HG02943 (cell line): Measurements from ENCODE around the gene JMJD4.

Experiments used
- ATAC-seq: cut with Tn5 transposase; IDR thresholded peaks from one replicate; pipeline ENCODE4 v1.9.1; 2021; ENCODE audit warnings: mild to moderate bottlenecking, low read depth, moderate library complexity; ENCODE audit not compliant: unreplicated experiment

The JMJD4 gene

DNA sequence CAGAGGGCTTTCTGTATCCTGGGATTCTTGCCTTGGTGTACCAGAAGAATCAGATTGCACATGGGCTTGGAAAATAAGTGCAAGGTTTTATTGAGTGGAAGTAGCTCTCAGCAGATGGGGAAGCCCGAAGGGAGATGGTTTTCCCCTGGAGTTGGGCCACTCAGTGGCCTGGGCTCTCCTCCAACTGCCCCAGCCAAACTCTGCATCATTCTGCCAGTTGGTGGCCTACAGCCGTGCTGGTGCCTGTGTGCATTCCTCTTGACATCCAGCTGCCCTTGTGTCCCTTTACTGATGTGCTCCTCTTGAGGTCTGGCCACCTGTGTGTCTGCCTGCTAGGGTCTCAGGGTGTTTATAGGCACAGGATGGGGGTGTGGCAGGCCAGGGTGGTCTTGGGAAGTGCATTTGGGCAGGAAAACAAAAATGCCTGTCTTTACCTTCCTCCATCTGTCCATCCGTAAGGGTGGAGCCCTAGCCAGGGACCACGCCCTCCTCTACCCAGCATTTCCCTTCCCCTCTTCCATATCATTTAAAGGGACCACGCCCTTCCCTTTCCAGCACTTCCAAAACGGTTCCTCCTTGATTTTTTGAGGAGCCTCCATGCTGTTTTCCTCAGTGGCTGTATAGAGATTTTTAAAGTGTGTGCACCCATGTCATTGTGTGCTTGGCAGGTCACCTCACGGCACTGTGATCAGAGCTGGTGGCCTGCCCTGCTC is 19.1 kb upstream of the JMJD4 start:
- no peak for ATAC-seq

DNA sequence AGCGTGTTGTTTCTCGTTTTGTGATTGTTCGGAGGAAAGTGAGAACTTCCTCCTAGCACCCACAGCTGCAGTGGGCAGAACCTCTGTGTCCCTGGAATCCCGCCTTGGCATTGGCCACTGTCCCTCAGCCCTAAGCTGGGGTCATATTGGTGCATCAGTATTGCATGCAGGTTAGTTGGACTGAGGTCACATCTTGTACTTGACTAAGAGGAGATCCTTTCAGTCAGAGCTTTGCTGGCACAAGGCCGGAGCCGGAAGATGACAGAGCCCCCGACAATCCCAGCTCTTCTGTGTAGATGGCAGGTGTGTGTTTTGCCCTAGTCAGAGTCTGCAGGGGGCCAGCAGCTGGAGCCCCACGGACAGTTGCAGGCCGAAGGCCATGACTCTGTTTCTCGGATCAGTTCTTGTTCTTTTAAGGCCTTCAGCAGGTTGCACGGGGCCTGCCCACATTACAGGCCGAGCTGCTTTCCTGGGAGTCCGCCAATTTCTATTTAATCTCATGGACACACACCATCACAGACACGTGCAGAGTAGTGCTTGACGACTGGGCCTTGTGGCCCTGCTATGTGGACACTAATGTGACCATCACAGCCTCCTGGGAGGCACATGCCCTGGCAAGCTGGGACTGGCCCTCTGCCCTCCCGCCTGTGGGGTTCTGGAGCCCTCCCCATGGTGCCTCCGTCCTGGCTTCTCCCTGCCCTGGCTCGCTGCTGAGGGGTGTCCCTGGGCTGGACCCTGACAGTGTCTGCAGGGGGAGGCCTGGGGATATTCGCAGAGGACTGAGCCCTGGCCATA is 15.0 kb upstream of the JMJD4 start:
- ATAC-seq: no peak

DNA sequence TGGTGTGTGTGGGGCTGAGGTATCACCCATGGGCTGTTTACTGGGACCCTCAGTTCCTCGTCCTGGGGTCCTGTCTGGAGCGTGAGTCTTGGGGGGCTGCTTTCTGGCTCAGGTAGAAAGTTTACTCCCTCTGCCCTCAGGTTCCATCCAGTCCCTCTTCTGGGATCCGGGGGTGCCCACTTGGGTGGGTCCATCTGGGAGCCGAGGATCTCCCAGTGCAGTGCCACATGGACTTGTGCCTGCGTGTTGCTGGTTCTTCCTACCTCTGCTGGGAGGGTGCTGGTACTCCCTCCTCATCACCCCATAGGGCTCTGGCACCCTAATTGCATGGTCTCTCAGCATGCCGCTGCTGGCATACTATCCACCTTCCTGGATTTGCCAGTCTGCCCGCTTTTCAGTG is 14.1 kb upstream of the JMJD4 start:
- no peak for ATAC-seq

DNA sequence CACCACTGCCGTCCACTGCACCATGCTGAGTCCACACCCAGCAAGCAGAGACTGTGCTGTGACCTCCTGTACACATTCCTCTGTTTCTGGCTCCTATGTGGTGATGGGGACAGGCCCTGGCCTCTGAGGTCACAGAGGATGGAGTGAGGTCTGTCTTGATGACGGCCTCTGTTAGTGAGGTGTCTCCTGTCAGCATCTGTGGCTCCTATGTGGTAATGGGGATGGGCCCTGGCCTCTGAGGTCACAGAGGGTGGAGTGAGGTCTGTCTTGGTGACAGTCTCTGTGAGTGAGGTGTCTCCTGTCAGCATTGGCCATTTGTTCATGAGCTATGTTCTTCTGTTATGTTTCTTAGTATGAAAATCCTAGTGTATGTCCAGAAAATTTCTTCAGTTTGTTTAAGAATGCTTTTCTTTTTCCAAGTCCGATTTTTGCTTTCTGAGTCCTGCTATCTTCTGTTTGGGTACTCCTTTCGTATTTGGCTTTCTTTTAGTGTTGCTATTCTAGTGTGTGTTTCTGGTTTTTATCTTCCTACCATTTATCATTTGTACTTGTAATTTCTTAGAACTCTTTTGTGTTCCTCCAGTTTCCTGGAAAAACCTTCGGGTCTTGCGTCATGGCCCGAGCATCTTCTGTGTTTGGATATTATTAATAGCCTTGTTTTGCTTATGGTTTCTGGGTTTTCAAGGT is 13.5 kb upstream of the JMJD4 start:
- no peak for ATAC-seq

DNA sequence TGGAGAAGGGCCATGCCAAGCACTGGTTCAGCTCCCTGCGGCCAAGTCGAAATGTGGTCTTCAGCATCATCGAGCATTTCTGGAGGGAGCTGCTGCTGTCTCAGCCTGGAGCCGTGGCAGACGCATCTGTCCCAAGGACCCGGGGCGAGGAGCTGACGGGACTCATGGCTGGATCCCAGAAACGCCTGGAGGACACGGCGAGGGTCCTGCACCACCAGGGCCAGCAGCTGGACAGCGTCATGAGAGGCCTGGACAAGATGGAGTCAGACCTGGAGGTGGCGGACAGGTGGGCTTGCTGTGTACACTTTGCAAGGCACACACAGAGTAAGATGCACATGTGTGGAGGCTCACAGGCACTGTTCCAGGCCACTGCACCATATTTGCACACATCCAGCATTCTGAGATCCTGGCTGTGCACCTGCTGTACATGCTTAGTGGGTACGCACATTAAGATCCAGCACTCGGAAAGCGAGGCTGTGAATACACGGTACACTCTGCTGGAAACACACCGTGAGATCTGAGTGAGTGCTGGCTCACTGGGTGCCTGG is 12.9 kb upstream of the JMJD4 start:
- no peak for ATAC-seq

DNA sequence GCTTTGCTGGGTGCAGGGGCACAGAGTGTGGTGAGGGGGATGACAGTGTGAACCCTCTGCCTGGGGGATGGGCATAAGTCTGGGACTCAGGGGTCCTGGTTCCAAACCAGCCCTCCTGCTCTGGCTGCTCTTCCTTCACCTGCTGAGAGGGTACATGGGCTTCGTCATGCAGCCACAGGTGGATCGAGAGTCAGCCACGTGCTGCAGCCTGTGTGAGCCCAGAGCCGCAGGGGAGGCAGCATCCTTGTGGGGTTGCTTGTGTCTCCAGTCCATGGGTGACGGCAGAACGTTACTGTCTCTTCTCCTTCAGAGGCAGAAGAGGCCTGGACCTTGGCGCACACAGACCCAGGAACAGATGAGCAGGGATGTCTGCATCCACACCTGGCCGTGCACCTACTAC is 12.3 kb upstream of the JMJD4 start:
- no peak for ATAC-seq

DNA sequence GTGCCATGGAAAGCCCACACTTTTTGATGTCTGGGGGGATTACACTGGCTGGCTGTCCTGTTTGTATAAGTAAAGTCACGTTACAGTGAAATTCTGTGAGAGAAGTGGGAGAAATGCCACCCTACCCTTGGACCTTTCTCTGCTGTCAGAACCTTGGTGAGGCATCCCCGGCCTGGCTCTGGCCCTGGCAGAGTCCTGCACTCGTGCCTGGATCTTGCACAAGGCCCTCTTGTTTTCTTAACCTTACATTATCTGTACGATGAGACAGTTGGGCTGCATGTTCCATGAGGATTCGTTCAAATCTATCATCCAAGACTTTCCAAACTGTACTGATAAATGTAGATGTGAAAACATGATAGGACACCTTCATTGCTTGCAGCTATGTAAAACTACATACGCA is 11.6 kb upstream of the JMJD4 start:
- no peak for ATAC-seq

DNA sequence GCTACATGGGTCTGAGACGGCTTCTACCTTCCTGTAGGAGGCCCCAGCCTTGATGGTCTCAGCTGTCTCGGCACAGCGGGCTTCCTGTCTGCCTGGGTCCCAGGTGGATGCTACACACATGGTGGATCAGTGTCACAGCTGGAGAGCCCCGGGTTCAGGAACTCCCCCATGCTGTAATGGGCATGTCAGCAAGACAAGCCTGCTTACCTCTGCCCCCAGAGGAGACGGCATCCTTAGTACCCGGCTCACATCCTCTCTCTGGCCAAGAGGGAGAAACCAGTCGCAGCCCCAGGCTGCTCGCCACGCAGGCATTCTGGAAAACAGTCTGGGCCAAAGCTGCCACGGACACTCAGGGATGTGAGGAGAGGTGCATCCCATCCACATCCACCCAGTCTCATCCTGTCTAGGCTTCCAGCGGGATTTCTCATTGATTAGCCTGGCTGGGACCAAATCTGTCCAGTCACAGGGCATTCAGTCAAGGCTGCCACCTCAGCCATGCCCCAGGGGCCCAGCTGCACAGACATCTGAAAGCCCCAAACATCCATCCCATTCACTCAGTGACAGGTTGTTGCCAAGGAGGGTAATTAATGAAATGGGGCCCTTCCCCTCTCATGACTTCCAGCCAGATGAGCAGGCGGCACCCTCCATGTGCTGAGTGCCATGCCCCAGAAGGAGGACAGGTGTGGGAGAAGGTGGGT is 10.6 kb upstream of the JMJD4 start:
- no peak for ATAC-seq

DNA sequence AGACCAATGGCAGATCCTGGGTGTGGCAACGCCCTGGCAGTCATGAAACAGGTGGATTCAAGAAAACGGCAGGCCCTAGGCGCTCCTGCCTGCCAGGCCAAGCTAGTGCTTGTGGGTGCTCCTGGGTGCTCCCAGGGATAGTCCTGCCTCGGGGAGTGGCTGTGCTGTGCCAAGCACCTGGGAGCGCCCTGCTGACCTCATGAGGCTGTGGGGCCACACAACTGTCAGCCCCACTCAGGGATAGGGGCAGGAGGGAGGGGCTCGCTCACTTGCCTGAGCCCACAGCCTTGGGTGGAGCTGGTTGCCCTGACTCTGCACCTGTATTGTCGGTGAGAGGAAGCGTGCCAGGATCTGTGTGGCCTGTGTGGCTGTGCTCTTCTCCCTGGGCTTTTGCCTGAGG is 9.6 kb upstream of the JMJD4 start:
- no peak for ATAC-seq

DNA sequence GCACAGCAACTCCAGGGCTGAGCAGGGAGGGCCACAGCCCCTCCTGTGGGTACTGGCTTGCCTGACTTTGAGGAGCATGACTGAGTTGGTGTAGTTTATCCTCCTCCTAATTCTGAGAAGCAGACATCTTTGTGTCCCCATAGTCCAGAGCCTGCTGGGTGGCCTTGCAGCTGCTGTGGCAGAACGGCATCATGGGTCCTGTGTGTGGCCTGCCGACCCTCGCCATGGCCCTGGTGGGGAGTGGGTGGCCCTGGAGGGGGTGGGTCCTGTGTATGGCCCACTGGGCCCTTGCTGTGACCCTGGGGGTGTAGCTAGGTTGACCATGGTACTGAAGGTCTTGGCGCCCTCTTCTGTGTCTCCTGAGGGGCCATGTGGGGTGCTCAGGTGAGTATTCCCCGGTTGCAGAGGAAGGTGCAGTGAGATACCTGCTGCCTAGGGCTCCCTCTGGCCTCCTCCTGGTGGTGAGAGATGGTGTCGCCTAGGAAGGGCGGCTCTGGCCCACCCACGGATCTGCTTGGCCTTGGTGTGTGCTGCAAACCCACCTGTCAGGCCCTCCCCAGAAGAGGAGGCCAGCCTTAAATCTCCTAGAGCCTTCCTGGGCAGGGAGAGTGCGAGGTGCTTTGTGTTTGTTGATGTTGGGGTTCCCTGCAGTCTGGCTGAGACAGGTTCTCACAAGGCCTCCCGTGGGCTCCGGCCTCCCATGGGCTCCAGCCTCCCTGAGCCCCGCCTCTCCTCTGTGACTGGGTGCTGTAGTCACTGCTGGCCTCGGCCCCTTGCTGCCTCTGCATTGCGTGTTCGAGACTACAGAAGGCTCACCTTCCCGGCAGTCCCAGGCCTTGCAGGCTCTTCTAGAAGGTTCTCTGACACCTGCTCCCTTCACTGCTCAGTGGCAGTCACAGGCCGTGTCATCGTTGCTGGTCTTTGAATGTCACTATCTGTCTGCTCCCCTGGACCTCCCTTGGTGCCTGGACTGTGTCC is 7.9 kb upstream of the JMJD4 start:
- no peak for ATAC-seq

DNA sequence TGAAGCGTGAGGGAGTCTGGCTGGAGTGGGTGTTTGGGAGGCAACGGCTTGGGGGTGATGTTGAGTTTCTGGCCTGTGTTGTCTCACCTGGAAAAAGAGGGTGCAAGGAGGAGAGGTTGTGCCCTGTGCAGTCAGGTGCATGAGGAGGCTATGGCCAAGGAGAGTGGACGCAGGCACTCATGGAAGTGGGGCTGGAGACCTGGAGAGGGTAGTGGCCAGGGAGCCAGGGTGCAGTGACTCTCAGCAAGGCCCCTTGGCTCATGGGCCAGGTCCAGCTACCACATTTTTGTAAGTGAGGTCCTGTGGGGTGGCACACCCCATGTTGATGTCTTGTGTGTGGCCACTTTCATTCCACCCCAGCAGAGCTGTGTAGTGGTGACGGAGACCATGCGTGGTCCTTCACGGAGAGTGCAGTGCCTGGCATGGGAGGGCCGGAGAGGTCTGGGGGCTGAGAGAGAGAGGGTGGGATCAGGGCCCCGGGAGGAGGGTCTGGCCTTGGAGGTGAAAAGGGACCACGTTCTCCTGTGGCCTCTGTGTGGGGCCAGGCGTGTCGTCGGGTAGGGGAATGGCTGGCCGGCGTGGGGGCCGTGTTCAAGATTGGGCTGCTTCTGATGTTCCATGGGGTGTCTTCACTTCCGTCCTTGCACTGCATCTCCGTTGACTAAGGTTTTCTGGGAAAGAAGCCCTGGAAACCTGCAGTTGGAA is 6.2 kb upstream of the JMJD4 start:
- ATAC-seq: no peak

DNA sequence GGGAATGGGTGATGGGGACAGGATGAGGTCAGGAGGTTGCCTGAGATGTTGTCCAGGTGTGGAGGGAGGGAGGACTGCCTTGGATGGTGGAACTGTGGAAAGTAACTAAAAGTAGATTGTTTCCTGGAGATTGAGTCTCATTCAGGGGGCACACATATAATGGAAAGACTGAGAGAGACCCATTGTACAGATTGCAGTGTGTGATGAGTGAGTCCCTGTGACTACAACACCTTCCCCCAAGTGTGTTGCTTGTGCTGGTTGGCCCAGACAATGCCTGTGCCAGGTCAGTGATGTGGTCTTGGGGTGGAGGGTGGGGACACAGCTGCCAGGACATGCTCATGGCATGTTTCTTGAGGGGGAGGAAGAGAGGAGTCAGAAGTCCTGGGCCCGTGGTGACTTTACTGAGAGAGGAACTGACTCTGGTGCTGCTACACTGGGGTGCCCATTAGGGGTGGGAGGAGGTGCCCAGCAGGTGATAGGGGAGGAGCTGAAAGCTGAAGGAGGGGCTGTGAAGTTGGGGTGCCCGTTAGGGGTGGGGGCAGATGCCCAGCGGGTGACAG is 5.4 kb upstream of the JMJD4 start:
- ATAC-seq: no peak

DNA sequence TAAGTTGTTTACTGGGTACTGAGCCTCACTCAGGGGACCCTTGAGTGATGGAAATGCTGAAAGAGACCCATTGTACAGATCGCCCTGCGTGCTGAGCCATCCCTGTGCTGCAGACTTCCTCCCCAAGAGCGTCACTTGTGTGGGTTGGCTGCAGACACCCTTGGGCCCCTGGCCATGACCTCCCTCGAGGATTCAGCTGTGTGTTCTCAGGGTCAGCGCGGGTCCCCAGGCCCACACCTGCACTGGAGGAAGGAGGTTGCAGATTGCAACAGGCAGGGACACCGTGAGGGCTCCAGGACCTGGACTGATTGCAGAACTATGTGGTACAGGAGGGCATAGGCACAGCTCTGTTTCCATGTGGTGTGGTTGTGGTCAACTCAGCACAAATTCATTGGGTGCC is 4.5 kb upstream of the JMJD4 start:
- ATAC-seq: no peak

DNA sequence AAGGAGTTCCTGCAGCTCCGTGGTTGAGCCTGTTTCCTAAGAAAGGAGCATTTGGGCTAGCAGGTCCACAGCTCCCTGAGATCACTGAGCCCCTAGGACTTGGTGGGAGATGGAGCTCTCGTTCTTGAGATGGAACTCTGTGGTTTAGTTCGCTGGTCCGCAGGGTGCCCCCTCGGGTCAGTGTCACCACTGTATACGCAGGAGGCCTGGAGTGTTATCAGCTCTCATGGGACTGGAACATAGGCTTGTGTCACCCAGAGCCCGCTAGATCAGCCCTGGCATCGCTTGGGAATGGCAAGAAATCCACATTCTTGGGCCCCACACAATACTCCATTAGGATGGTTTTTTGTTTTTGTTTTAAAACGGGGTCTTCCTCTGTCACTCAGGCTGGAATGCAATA is 3.7 kb upstream of the JMJD4 start:
- no peak for ATAC-seq

DNA sequence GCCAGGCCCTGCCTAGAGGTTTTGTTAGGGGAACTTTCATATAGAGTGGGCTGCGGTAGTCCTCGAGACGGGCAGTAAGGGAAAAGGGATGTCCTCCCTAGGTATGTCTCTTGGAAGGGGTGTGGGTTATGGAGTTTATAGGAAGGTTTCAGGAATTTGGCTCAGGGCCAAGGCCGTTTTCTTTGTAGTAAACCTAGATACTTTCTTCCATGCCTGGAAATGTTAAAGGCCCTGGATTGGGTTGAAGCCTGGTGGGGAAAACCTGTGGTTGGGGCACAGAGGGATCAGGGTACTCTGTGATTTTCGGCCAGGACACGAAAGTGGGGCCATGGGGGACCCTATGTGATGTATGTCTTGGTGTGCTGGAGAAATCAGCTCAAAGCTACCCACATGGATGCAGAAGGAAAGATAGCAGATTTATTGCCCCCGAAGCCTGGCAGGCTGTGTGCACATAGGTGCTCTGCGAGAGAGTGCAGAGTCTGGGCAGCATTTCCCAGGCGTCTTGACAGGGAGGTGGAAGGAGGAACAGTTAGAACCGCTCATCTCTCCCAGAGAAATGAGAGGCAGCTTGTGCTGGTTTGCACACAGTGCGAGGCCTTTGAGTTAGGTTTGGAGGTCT is 1.8 kb upstream of the JMJD4 start:
- no peak for ATAC-seq

DNA sequence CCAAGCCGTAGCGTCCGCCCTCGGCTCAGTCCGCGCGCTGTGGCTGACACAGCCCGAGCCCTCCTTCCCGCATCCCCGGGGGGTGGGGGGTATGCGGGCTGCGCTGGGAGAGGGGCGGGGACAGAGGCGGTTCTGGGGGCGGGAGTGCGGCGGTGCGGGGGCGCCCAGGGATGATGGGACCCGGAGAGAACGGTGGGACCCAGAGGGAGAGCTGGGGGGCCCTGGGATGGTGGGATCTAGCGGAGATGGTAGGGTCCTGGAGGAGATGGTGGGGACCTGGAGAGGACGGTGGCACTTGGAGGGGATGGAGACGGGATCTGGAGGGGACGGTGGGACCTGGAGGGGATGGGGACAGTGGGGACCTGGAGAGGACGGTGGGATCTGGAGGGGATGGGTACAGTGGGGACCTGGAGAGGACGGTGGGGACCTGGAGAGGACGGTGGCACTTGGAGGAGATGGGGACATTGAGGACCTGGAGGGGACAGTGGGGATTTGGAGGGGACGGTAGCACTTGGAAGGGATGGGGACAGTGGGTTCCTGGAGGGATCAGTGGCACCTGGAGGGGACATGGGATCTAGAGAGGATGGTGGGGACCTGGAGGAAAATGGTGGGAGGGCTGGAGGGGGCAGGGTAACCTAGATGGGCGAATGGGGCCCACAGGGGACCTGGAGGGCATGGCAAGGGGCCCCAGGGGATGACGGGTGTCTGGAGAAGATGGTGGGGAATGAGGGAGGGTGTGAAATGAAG is 610 bp upstream of the JMJD4 start:
- ATAC-seq: no peak

DNA sequence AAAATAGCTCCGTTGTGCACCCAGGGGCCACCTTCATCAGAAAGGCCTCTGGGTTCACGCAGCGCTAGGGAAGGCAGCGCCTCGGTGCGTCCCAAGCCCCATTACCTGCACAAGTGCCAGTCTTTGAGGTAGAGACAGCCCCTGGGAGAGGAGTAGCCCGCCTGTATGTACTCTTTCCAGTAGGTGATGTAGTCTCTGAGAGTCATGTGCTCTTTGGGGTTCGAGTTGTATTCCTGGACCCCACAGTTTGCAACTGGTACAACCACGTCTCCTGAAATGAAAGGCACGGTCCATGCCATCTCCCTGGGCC is 601 bp downstream of the JMJD4 start:
- ATAC-seq: peak; percentile 3
